Uterus (tissue), 2 donors: ENCODE measurements around the gene PTCH1.

Source experiments
- POLR2A ChIP-seq, 2 donors: fragments of 450-650 bp; IDR thresholded peaks; one replicate each; pipeline ENCODE4 v1.6.1; 2016; ENCODE audit warnings: antibody characterized with exemption in 2 of 2, mild to moderate bottlenecking in 1 of 2, moderate library complexity in 1 of 2
- TF ChIP-seq, protein P1 (sequence below), 4 experiments: fragments of 200-600 bp in 2 of 4; fragments of 450-650 bp in 2 of 4; sonication (generic) in 2 of 4; IDR thresholded peaks; one replicate each; pipeline ENCODE4 v1.5.1; 2016 to 2019; ENCODE audit warnings: antibody characterized with exemption in 4 of 4, mild to moderate bottlenecking in 2 of 4, moderate library complexity in 1 of 4

DNA sequence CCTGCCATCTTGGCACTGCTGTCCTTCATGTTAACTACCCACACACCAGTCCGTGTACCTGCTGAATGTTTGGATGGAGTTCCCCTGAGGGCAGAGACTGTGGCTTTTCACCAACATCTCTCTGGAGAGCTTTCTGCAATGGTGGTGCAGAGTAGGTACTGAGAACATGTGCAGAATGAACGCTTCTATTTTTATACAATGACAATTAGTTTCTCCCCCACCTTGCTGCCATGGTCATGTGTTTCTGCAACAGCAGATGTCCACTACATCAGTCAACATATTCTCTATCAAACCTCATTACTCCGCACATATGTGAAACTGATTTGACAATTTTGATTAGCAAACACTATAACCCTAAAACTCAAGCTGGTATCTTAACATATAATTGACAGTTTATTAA lies 14.5 kb downstream of the PTCH1 start:
- TF ChIP-seq, protein P1, sequence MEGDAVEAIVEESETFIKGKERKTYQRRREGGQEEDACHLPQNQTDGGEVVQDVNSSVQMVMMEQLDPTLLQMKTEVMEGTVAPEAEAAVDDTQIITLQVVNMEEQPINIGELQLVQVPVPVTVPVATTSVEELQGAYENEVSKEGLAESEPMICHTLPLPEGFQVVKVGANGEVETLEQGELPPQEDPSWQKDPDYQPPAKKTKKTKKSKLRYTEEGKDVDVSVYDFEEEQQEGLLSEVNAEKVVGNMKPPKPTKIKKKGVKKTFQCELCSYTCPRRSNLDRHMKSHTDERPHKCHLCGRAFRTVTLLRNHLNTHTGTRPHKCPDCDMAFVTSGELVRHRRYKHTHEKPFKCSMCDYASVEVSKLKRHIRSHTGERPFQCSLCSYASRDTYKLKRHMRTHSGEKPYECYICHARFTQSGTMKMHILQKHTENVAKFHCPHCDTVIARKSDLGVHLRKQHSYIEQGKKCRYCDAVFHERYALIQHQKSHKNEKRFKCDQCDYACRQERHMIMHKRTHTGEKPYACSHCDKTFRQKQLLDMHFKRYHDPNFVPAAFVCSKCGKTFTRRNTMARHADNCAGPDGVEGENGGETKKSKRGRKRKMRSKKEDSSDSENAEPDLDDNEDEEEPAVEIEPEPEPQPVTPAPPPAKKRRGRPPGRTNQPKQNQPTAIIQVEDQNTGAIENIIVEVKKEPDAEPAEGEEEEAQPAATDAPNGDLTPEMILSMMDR (IDR thresholded peaks at IDR 0.05) = no peak
- TF ChIP-seq POLR2A (IDR thresholded peaks at IDR 0.05) = no peak
